ENCODE data around the gene BMERB1.

- TF ChIP-seq CTCF (IDR thresholded peaks at IDR 0.05) (no peak), POLR2A (IDR thresholded peaks at IDR 0.05) (no peak)
Observed at GRCh38 chr16:15485175-15485574, 50.8 kb downstream of the BMERB1 start.
